ENCODE data around the gene ELOB.
A peak's percentile ranks its signal among the peaks of the same experiment; 100 is the strongest.

ELOB gene

GRCh38 chr16:2752035-2752849 lies 24.8 kb downstream of the ELOB start, which contains the start of gene SRRM2:
TSS of gene SRRM2 (plus strand) at chr16:2752638. CDS start at chr16:2756365, 3,727 bp downstream.
- peak within 1 kb of the TSS; percentile 96 for H3K27ac ChIP-seq
- DNase-seq (ENCODE audit: low read depth, low spot score) = peak; percentile 87

- DNase-seq (ENCODE audit: low read depth, low spot score) = no peak
- peak overlapping the region; percentile 96 for H3K27ac ChIP-seq
Observed at GRCh38 chr16:2751577-2752034, 25.5 kb downstream of the ELOB start.

- DNase-seq (ENCODE audit: low read depth, low spot score) = no peak
- H3K27ac ChIP-seq = no peak overlapping the region
Observed at GRCh38 chr16:2749936-2750335, 27.1 kb downstream of the ELOB start.

- no peak for DNase-seq (ENCODE audit: low read depth, low spot score)
- no peak overlapping the region for H3K27ac ChIP-seq
Observed at GRCh38 chr16:2749476-2749875, 27.6 kb downstream of the ELOB start.

GRCh38 chr16:2748757-2749455 lies 28.2 kb downstream of the ELOB start:
- DNase-seq (ENCODE audit: low read depth, low spot score) = no peak
- no peak overlapping the region for H3K27ac ChIP-seq

- no peak overlapping the region for H3K27ac ChIP-seq
- DNase-seq (ENCODE audit: low read depth, low spot score) = no peak
Observed at GRCh38 chr16:2745961-2746360, 31.1 kb downstream of the ELOB start.

- H3K27ac ChIP-seq = no peak overlapping the region
- no peak for DNase-seq (ENCODE audit: low read depth, low spot score)
Observed at GRCh38 chr16:2745116-2745890, 31.8 kb downstream of the ELOB start.

GRCh38 chr16:2744711-2745110 lies 32.4 kb downstream of the ELOB start:
- no peak overlapping the region for H3K27ac ChIP-seq
- no peak for DNase-seq (ENCODE audit: low read depth, low spot score)

GRCh38 chr16:2743007-2743810 lies 33.9 kb downstream of the ELOB start:
- no peak overlapping the region for H3K27ac ChIP-seq
- no peak for DNase-seq (ENCODE audit: low read depth, low spot score)

GRCh38 chr16:2742323-2743006 lies 34.6 kb downstream of the ELOB start:
- no peak overlapping the region for H3K27ac ChIP-seq
- no peak for DNase-seq (ENCODE audit: low read depth, low spot score)

- no peak for DNase-seq (ENCODE audit: low read depth, low spot score)
Observed at GRCh38 chr16:2741168-2741567, 35.9 kb downstream of the ELOB start.

GRCh38 chr16:2740476-2740875 lies 36.6 kb downstream of the ELOB start:
- no peak for DNase-seq (ENCODE audit: low read depth, low spot score)

More at GRCh38 chr16:2741168-2741567, 35.9 kb downstream of the ELOB start:
- H3K27ac ChIP-seq = no peak overlapping the region

GRCh38 chr16:2739625-2740430 lies 37.3 kb downstream of the ELOB start:
- DNase-seq (ENCODE audit: low read depth, low spot score) = no peak
- no peak overlapping the region for H3K27ac ChIP-seq

More at GRCh38 chr16:2740476-2740875, 36.6 kb downstream of the ELOB start:
- no peak overlapping the region for H3K27ac ChIP-seq

- H3K27ac ChIP-seq = no peak overlapping the region
- DNase-seq (ENCODE audit: low read depth, low spot score) = no peak
Observed at GRCh38 chr16:2738615-2739014, 38.5 kb downstream of the ELOB start.

- no peak for DNase-seq (ENCODE audit: low read depth, low spot score)
Observed at GRCh38 chr16:2737895-2738418, 39.1 kb downstream of the ELOB start.

GRCh38 chr16:2737238-2737605 lies 39.9 kb downstream of the ELOB start:
- H3K27ac ChIP-seq = no peak overlapping the region
- no peak for DNase-seq (ENCODE audit: low read depth, low spot score)

More at GRCh38 chr16:2737895-2738418, 39.1 kb downstream of the ELOB start:
- H3K27ac ChIP-seq = no peak overlapping the region

GRCh38 chr16:2736476-2737237 lies 40.4 kb downstream of the ELOB start:
- no peak overlapping the region for H3K27ac ChIP-seq
- no peak for DNase-seq (ENCODE audit: low read depth, low spot score)
